Calu3 (cell line): Measurements from ENCODE around the gene ARHGAP21. TPM values are rescaled to one million over a fixed set of nuclear protein-coding genes. Genes with fewer than 3 reads are reported as not detected.

Experiments used
- BruUV-seq: library from RNA; stranded (reverse); fragments of 400-500 nt; replicated peaks from 2 replicates; lab custom pipeline; 2021; lab: Mats Ljungman, UMichigan
- CTCF ChIA-PET: fragments of 300-600 bp; sonication (Branson Sonifier 250); formaldehyde crosslinking; loops from one replicate; lab custom pipeline; 2022; ENCODE audit warnings: antibody characterized with exemption; lab: Charles Lee
- DNase-seq: peaks from one replicate; pipeline ENCODE4 v3.0.0; 2022
- H3K27ac Mint-ChIP-seq: one replicate; pipeline ENCODE4 v1.8.0; 2022; ENCODE audit warnings: mixed read lengths; ENCODE audit not compliant: unreplicated experiment
- H3K27me3 Mint-ChIP-seq: one replicate; pipeline ENCODE4 v1.8.0; 2022; ENCODE audit warnings: mixed read lengths; ENCODE audit not compliant: unreplicated experiment
- H3K36me3 Mint-ChIP-seq: one replicate; pipeline ENCODE4 v1.8.0; 2022; ENCODE audit warnings: mild to moderate bottlenecking, moderate library complexity, mixed read lengths; ENCODE audit not compliant: insufficient read depth, unreplicated experiment
- H3K4me1 Mint-ChIP-seq: one replicate; pipeline ENCODE4 v1.8.0; 2022; ENCODE audit warnings: mild to moderate bottlenecking, low read depth, mixed read lengths; ENCODE audit not compliant: unreplicated experiment
- H3K4me3 Mint-ChIP-seq: one replicate; pipeline ENCODE4 v1.8.0; 2022; ENCODE audit warnings: mild to moderate bottlenecking, low read depth, moderate library complexity, mixed read lengths; ENCODE audit not compliant: unreplicated experiment
- H3K9me3 Mint-ChIP-seq: one replicate; pipeline ENCODE4 v1.8.0; 2022; ENCODE audit warnings: low read depth, mixed read lengths; ENCODE audit not compliant: unreplicated experiment
- intact Hi-C: fragments of 100-400 bp; cut with micrococcal nuclease; formaldehyde crosslinking; loops from one replicate; pipeline ENCODE4 v1.10.0; 2022; ENCODE audit not compliant: unreplicated experiment
- total RNA-seq: library from RNA; stranded (reverse); gene quantifications from 2 replicates; pipeline ENCODE4 v1.2.3, GENCODE V29; 2022
- TF ChIP-seq, protein P1 (sequence below): fragments of 200-600 bp; IDR thresholded peaks from one replicate; pipeline ENCODE4 v1.8.0; 2022; ENCODE audit warnings: antibody characterized with exemption; ENCODE audit not compliant: unreplicated experiment

The ARHGAP21 gene
- total RNA-seq, 1 experiment from 2014 or later, result 67.5 TPM

GRCh38 chr10:24652381-24652957 is 71.2 kb downstream of the ARHGAP21 start:
- no peak for DNase-seq
- CTCF ChIA-PET, result no interaction called here
- BruUV-seq, result no TSS peak
- no peak overlapping the region for H3K4me3 Mint-ChIP-seq
- no peaks in the 10 kb centered on the region for H3K4me1 Mint-ChIP-seq
- H3K27ac Mint-ChIP-seq, result no peak overlapping the region
- peaks cover 5% of the 10 kb centered on the region for H3K36me3 Mint-ChIP-seq
- no peaks in the 10 kb centered on the region for H3K27me3 Mint-ChIP-seq
- no peaks in the 10 kb centered on the region for H3K9me3 Mint-ChIP-seq
- intact Hi-C loops, result no loop called here
- TF ChIP-seq, protein P1, sequence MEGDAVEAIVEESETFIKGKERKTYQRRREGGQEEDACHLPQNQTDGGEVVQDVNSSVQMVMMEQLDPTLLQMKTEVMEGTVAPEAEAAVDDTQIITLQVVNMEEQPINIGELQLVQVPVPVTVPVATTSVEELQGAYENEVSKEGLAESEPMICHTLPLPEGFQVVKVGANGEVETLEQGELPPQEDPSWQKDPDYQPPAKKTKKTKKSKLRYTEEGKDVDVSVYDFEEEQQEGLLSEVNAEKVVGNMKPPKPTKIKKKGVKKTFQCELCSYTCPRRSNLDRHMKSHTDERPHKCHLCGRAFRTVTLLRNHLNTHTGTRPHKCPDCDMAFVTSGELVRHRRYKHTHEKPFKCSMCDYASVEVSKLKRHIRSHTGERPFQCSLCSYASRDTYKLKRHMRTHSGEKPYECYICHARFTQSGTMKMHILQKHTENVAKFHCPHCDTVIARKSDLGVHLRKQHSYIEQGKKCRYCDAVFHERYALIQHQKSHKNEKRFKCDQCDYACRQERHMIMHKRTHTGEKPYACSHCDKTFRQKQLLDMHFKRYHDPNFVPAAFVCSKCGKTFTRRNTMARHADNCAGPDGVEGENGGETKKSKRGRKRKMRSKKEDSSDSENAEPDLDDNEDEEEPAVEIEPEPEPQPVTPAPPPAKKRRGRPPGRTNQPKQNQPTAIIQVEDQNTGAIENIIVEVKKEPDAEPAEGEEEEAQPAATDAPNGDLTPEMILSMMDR, result no peak

- intact Hi-C loops, result no loop called here
- CTCF ChIA-PET, result no interaction called here
- TF ChIP-seq, protein P1, result no peak
- Mint-ChIP-seq H3K27ac (no peak overlapping the region), H3K4me3 (no peak overlapping the region), H3K36me3 (peaks cover 5% of the 10 kb centered on the region), H3K4me1 (no peaks in the 10 kb centered on the region), H3K9me3 (no peaks in the 10 kb centered on the region), H3K27me3 (no peaks in the 10 kb centered on the region)
- no TSS peak for BruUV-seq
- no peak for DNase-seq
Measured at GRCh38 chr10:24651923-24652322, 71.8 kb downstream of the ARHGAP21 start.

DNA sequence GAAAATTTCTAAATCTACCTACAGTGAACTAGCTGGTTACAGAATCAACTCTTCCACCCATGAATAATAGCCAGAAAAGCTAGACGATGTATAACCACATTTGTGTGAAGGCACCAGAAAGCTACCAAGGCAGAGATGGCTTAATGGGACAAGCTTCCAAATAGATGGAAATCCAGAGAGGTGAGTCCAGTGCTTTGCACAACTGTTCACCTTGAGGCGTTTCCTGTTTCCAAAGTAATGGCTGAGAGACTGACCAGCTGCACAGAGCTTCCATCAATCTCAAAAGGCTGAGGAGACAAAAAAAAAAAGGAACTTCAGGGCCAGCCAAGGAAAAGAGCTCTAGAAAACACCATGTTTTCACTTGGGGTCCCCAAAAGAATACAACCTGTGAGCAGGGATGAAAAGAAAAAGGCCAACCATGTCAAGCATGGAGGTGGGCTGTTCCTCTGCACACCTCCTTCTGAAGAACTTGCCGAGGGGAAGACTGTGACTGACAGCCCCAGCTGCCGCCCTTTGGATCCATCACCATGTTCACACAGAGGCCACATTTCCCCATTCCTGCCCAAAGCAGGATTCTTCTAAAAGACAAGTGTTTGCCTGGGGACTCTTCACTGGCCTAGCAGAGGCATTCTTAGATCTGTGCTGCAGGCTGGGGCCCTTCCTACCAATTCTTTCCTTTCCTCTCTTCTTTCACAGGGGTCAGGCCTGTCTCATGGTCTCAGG is 72.9 kb downstream of the ARHGAP21 start:
- peaks cover 5% of the 10 kb centered on the region for H3K36me3 Mint-ChIP-seq
- no peaks in the 10 kb centered on the region for H3K9me3 Mint-ChIP-seq
- CTCF ChIA-PET, result no interaction called here
- no peaks in the 10 kb centered on the region for H3K4me1 Mint-ChIP-seq
- H3K27me3 Mint-ChIP-seq, result no peaks in the 10 kb centered on the region
- TF ChIP-seq, protein P1, result no peak
- no peak for DNase-seq
- BruUV-seq, result no TSS peak
- H3K4me3 Mint-ChIP-seq, result no peak overlapping the region
- intact Hi-C loops, result no loop called here
- H3K27ac Mint-ChIP-seq, result no peak overlapping the region

- Mint-ChIP-seq H3K27ac (no peak overlapping the region), H3K36me3 (no peaks in the 10 kb centered on the region), H3K27me3 (no peaks in the 10 kb centered on the region), H3K9me3 (no peaks in the 10 kb centered on the region), H3K4me3 (no peak overlapping the region), H3K4me1 (no peaks in the 10 kb centered on the region)
- BruUV-seq, result no TSS peak
- CTCF ChIA-PET, result interaction anchor here (0.5 kb wide), 1 partner anchor 180 kb away, joined by 3 read pairs; no protein-coding TSS in a partner anchor
- no peak for DNase-seq
- TF ChIP-seq, protein P1, result no peak
- intact Hi-C loops, result no loop called here
Measured at GRCh38 chr10:24645784-24646183, 77.9 kb downstream of the ARHGAP21 start.
